Caco-2 (cell line): ENCODE measurements around the gene AMER2. TPM values are rescaled to one million over a fixed set of nuclear protein-coding genes. Genes with fewer than 3 reads are reported as not detected.
A peak's percentile ranks its signal among the peaks of the same experiment; 100 is the strongest.

ENCODE experiments used
- BruUV-seq: library from RNA; stranded (reverse); fragments of 400-500 nt; replicated peaks from 2 replicates; lab custom pipeline; 2021; lab: Mats Ljungman, UMichigan
- CTCF ChIA-PET: fragments of 300-600 bp; sonication (Branson Sonifier 250); formaldehyde crosslinking; loops from one replicate; lab custom pipeline; 2022; ENCODE audit warnings: antibody characterized with exemption; lab: Charles Lee
- POLR2A ChIA-PET: fragments of 300-600 bp; sonication (Branson Sonifier 250); formaldehyde crosslinking; loops from one replicate; lab custom pipeline; 2022; ENCODE audit warnings: antibody characterized with exemption; lab: Charles Lee
- DNase-seq, 2 experiments: peaks; one replicate each; pipeline versions ENCODE4 v3.0.0 to v3.0.0-alpha.2; 2020 to 2022
- H3K27me3 ChIP-seq: replicated peaks from 2 replicates; pipeline ENCODE4 v1.6.0; 2011; ENCODE audit warnings: low read length; ENCODE audit not compliant: control insufficient read depth, insufficient read depth
- H3K36me3 ChIP-seq: 2 replicates; pipeline ENCODE4 v1.5.1; 2011; ENCODE audit warnings: low read length; ENCODE audit not compliant: control insufficient read depth, insufficient read depth
- H3K4me1 ChIP-seq: fragments of 250-450 bp; sonication (Bioruptor Pico); 2 replicates; pipeline ENCODE4 v1.5.1; 2020; ENCODE audit warnings: mild to moderate bottlenecking
- H3K4me3 ChIP-seq: 2 replicates; pipeline ENCODE4 v1.5.1; 2011; ENCODE audit warnings: low read depth, mild to moderate bottlenecking, control low read depth, low read length
- H3K9me3 ChIP-seq: fragments of 250-450 bp; sonication (Bioruptor Pico); 2 replicates; pipeline ENCODE4 v1.5.1; 2020; ENCODE audit warnings: mild to moderate bottlenecking, moderate library complexity
- H3K27ac Mint-ChIP-seq: one replicate; pipeline ENCODE4 v1.8.0; 2022; ENCODE audit warnings: mixed read lengths; ENCODE audit not compliant: unreplicated experiment
- H3K27me3 Mint-ChIP-seq: one replicate; pipeline ENCODE4 v1.8.0; 2022; ENCODE audit warnings: mixed read lengths; ENCODE audit not compliant: insufficient read depth, unreplicated experiment
- H3K36me3 Mint-ChIP-seq: one replicate; pipeline ENCODE4 v1.8.0; 2022; ENCODE audit warnings: mild to moderate bottlenecking, mixed read lengths; ENCODE audit not compliant: insufficient read depth, unreplicated experiment
- H3K4me1 Mint-ChIP-seq: one replicate; pipeline ENCODE4 v1.8.0; 2022; ENCODE audit warnings: low read depth, mixed read lengths; ENCODE audit not compliant: unreplicated experiment
- H3K4me3 Mint-ChIP-seq: one replicate; pipeline ENCODE4 v1.8.0; 2022; ENCODE audit warnings: mild to moderate bottlenecking, moderate library complexity, mixed read lengths; ENCODE audit not compliant: unreplicated experiment
- H3K9me3 Mint-ChIP-seq: one replicate; pipeline ENCODE4 v1.8.0; 2022; ENCODE audit warnings: mixed read lengths; ENCODE audit not compliant: unreplicated experiment
- intact Hi-C: fragments of 100-400 bp; cut with micrococcal nuclease; formaldehyde crosslinking; loops from one replicate; pipeline ENCODE4 v1.10.0; 2022; ENCODE audit not compliant: unreplicated experiment
- total RNA-seq: library from RNA; stranded (reverse); gene quantifications from 2 replicates; pipeline ENCODE4 v1.2.3, GENCODE V29; 2022
- TF ChIP-seq, protein P1 (sequence below), 2 experiments: fragments of 200-600 bp in 1 of 2; IDR thresholded peaks; 1 replicate in 1 of 2; 2 replicates in 1 of 2; pipeline versions ENCODE4 v1.5.1 to v1.8.0; 2011 to 2022; ENCODE audit warnings: antibody characterized with exemption in 1 of 2, control low read depth in 1 of 2, inconsistent platforms in 1 of 2, low read depth in 1 of 2, low read length in 1 of 2, mild to moderate bottlenecking in 1 of 2, moderate library complexity in 1 of 2; ENCODE audit not compliant: insufficient read depth in 1 of 2, severe bottlenecking in 1 of 2, unreplicated experiment in 1 of 2

Gene AMER2
- total RNA-seq, 1 experiment from 2014 or later: not detected

DNA sequence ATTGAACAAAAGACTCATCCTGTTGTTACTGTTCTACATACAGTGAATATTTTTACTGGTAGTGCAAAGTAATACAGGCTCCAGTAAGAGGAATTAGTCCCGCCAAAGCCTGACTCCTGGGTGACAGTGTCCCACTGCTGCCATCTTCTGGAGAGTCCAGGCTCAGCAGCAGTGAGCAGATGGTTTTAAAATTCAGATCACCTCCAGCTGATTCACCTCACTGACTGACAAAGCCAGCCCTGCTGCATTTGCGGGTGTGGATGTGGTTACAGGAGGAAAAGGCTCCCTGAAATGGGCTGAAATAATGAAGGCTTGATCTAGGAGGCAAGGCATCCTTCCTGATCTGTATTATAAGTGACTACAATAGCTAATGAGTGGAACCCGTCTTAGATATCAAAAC, 57.9 kb downstream of the AMER2 start:
- Histone ChIP-seq H3K36me3 (no peaks in the 10 kb centered on the region), H3K9me3 (no peaks in the 10 kb centered on the region), H3K4me3 (no peak overlapping the region), H3K27me3 (no peaks in the 10 kb centered on the region; the same call in 1 of the 2 replicates), H3K4me1 (peaks cover 33% of the 10 kb centered on the region)
- intact Hi-C loops: loop anchor here (1.0 kb wide), 4 partner anchors 29 to 109 kb away; no protein-coding TSS in a partner anchor
- BruUV-seq: no TSS peak
- TF ChIP-seq, protein P1, sequence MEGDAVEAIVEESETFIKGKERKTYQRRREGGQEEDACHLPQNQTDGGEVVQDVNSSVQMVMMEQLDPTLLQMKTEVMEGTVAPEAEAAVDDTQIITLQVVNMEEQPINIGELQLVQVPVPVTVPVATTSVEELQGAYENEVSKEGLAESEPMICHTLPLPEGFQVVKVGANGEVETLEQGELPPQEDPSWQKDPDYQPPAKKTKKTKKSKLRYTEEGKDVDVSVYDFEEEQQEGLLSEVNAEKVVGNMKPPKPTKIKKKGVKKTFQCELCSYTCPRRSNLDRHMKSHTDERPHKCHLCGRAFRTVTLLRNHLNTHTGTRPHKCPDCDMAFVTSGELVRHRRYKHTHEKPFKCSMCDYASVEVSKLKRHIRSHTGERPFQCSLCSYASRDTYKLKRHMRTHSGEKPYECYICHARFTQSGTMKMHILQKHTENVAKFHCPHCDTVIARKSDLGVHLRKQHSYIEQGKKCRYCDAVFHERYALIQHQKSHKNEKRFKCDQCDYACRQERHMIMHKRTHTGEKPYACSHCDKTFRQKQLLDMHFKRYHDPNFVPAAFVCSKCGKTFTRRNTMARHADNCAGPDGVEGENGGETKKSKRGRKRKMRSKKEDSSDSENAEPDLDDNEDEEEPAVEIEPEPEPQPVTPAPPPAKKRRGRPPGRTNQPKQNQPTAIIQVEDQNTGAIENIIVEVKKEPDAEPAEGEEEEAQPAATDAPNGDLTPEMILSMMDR (IDR thresholded peaks at IDR 0.05; ENCODE audit: insufficient read depth in 1 of 2, low read depth in 1 of 2, low read length in 1 of 2, severe bottlenecking in 1 of 2, unreplicated experiment in 1 of 2): peak; percentile 76 to 95
- POLR2A ChIA-PET: no interaction called here
- Mint-ChIP-seq H3K36me3 (no peaks in the 10 kb centered on the region), H3K27ac (no peak overlapping the region), H3K27me3 (no peaks in the 10 kb centered on the region), H3K9me3 (no peaks in the 10 kb centered on the region), H3K4me3 (no peak overlapping the region), H3K4me1 (peaks cover 23% of the 10 kb centered on the region)
- DNase-seq: peak; percentile 80 to 87
- CTCF ChIA-PET: interaction anchor here (0.6 to 1.7 kb wide), 8 partner anchors 17 to 143 kb away, joined by 3 to 10 read pairs (median 4); no protein-coding TSS in a partner anchor

DNA sequence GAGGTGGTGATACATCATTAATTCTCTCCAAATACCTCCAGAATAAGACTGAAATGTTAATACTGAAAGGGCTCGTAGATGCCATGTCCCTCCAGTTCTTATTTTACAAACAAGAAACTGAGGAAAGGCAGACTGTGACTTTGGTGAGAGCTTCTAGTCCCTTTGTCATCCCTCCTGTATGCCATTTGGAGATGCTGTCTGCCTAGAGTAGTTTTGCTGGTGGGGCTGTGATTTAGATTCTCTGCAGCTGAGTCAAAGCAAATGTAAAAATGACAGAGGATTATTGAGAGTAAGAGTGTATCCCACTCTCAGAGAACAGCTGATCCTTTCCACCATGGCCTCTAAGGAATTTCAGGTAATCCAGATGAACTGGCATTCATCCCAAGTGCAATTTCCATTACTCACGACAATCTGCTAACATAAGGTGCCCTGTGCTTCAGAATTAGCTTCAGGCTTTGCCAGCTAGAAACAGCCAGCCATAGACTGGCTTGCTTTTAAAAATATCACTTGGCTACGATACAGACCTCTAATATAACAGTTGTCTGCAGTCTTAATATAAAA, 59.3 kb downstream of the AMER2 start:
- DNase-seq: no peak
- Histone ChIP-seq H3K9me3 (no peaks in the 10 kb centered on the region), H3K36me3 (no peaks in the 10 kb centered on the region), H3K4me1 (peaks cover 29% of the 10 kb centered on the region), H3K27me3 (no peaks in the 10 kb centered on the region; the same call in 1 of the 2 replicates), H3K4me3 (no peak overlapping the region)
- ChIA-PET POLR2A (interaction anchor here (0.6 kb wide), 1 partner anchor 116 kb away, joined by 5 read pairs; no protein-coding TSS in a partner anchor), CTCF (no interaction called here)
- Mint-ChIP-seq H3K27me3 (peaks cover 5% of the 10 kb centered on the region), H3K27ac (no peak overlapping the region), H3K4me3 (no peak overlapping the region), H3K36me3 (no peaks in the 10 kb centered on the region), H3K9me3 (no peaks in the 10 kb centered on the region), H3K4me1 (peaks cover 23% of the 10 kb centered on the region)
- BruUV-seq: no TSS peak
- TF ChIP-seq, protein P1 (IDR thresholded peaks at IDR 0.05; ENCODE audit: insufficient read depth in 1 of 2, low read depth in 1 of 2, low read length in 1 of 2, severe bottlenecking in 1 of 2, unreplicated experiment in 1 of 2): no peak
- intact Hi-C loops: no loop called here

Other genes starting within 250 kb of the AMER2 start
- gene PABPC3, start 76.2 kb downstream of the AMER2 start, total RNA-seq: 0.23 and 0.59 TPM in 2 replicates
- 12.7 and 13.0 TPM in 2 replicates for gene MTMR6, start 115.2 kb upstream of the AMER2 start, total RNA-seq
- gene NUP58, start 129.3 kb upstream of the AMER2 start, total RNA-seq: 60.4 and 66.4 TPM in 2 replicates
- gene ATP8A2, start 199.7 kb upstream of the AMER2 start, total RNA-seq: 0.05 and 0.09 TPM in 2 replicates